K562 (cell line): Measurements from ENCODE around the gene PTPRG. TPM values are rescaled to one million over a fixed set of nuclear protein-coding genes. Genes with fewer than 3 reads are reported as not detected.

Experiments
- ATAC-seq: fragments of 200-7000 bp; cut with Tn5 transposase; 3 replicates; pipeline ENCODE4 v1.9.1; 2020; ENCODE audit warnings: moderate library complexity
- BruUV-seq: library from RNA; stranded (reverse); fragments of 400-500 nt; replicated peaks from 2 replicates; lab custom pipeline; 2021; lab: Mats Ljungman, UMichigan
- CTCF ChIA-PET: fragments of 300-600 bp; formaldehyde crosslinking; extraction: SDS; loops from one replicate; lab custom pipeline; 2021; ENCODE audit warnings: low intra/inter-chr PET ratio; lab: Yijun Ruan, JAX
- POLR2A ChIA-PET: fragments of 300-600, 350-650 bp; sonication (Branson Sonifier 250); formaldehyde crosslinking; extraction: SDS; loops from one replicate; lab custom pipeline; 2021; ENCODE audit warnings: antibody characterized with exemption, inconsistent platforms; lab: Yijun Ruan, JAX
- DNase-seq, 4 experiments: peaks; one replicate each; pipeline versions ENCODE4 v3.0.0 to v3.0.0-alpha.2; 2011 to 2018; ENCODE audit warnings: low spot score in 3 of 4, mixed read lengths in 3 of 4; ENCODE audit errors: extremely low read depth in 1 of 4
- FAIRE-seq: peaks from 2 replicates; lab custom pipeline; 2011; peaks lifted over from hg19 to GRCh38; lab: Jason Lieb, UNC
- H2AFZ ChIP-seq: 2 replicates; pipeline ENCODE4 v1.6.0; 2011; ENCODE audit warnings: low read depth, low read length, control low read depth, inconsistent platforms
- H3K27ac ChIP-seq: fragments of 200-600 bp; 3 replicates; pipeline ENCODE4 v1.8.0; 2011; ENCODE audit warnings: low read depth, mild to moderate bottlenecking, control low read depth, inconsistent platforms, low read length, moderate library complexity, mixed read lengths; ENCODE audit errors: extremely low read depth
- H3K27me3 ChIP-seq, 2 experiments: fragments of 300-600 bp in 1 of 2; 2 replicates in 1 of 2; 3 replicates in 1 of 2; pipeline versions ENCODE4 v1.6.0 to v1.8.0; 2011; ENCODE audit warnings: inconsistent platforms in 2 of 2, low read length in 2 of 2, mild to moderate bottlenecking in 1 of 2, mixed read lengths in 1 of 2, moderate library complexity in 1 of 2; ENCODE audit not compliant: control insufficient read depth in 2 of 2, insufficient read depth in 2 of 2
- H3K36me3 ChIP-seq: fragments of 300-600 bp; 3 replicates; pipeline ENCODE4 v1.8.0; 2011; ENCODE audit warnings: mild to moderate bottlenecking, low read length, inconsistent platforms; ENCODE audit not compliant: control insufficient read depth, insufficient read depth
- H3K4me1 ChIP-seq, 2 experiments: fragments of 200-600 bp in 1 of 2; replicated peaks in 1 of 2; 2 replicates in 1 of 2; 3 replicates in 1 of 2; pipeline versions ENCODE4 v1.5.1 to v1.8.0; 2011; ENCODE audit warnings: inconsistent platforms in 2 of 2, low read length in 2 of 2, mild to moderate bottlenecking in 1 of 2, mixed read lengths in 1 of 2, moderate library complexity in 1 of 2; ENCODE audit not compliant: control insufficient read depth in 2 of 2, insufficient read depth in 2 of 2
- H3K4me2 ChIP-seq: 2 replicates; pipeline ENCODE4 v1.6.1; 2011; ENCODE audit warnings: low read length, control low read depth, inconsistent platforms, mixed read lengths; ENCODE audit not compliant: insufficient read depth
- H3K4me3 ChIP-seq: fragments of 200-600 bp; sonication (generic), shearing (Covaris generic); 2 replicates; pipeline ENCODE4 v1.5.1; 2016; ENCODE audit warnings: control low read depth, inconsistent platforms
- H3K79me2 ChIP-seq: fragments of 200-600 bp; 3 replicates; pipeline ENCODE4 v1.8.0; 2011; ENCODE audit warnings: low read length, inconsistent platforms; ENCODE audit not compliant: control insufficient read depth, insufficient read depth
- H3K9ac ChIP-seq, 2 experiments: 2 replicates each; pipeline versions ENCODE4 v1.6.0 to v1.6.1; 2011; ENCODE audit warnings: low read depth in 2 of 2, low read length in 2 of 2, control low read depth in 1 of 2, inconsistent platforms in 1 of 2, mild to moderate bottlenecking in 1 of 2, mixed read lengths in 1 of 2; ENCODE audit not compliant: insufficient read depth in 1 of 2
- H3K9me1 ChIP-seq: one replicate; pipeline ENCODE4 v1.6.0; 2011; ENCODE audit warnings: inconsistent platforms, mild to moderate bottlenecking, low read length, moderate library complexity; ENCODE audit not compliant: control insufficient read depth, insufficient read depth
- H3K9me3 ChIP-seq: replicated peaks from 2 replicates; pipeline ENCODE4 v1.5.1; 2011; ENCODE audit warnings: low read depth, low read length, inconsistent platforms; ENCODE audit not compliant: control insufficient read depth, insufficient read depth
- H4K20me1 ChIP-seq: replicated peaks from 2 replicates; pipeline ENCODE4 v1.6.1; 2011; ENCODE audit warnings: low read length, inconsistent platforms, mixed read lengths; ENCODE audit not compliant: control insufficient read depth, insufficient read depth
- ARNT ChIP-seq, 2 experiments: fragments of 450-650 bp; IDR thresholded peaks; 2 replicates each; pipeline ENCODE4 v1.6.1; 2016; ENCODE audit warnings: mild to moderate bottlenecking in 1 of 2
- FOXJ3 ChIP-seq: sonication (generic); formaldehyde crosslinking; IDR thresholded peaks from 2 replicates; pipeline ENCODE4 v1.4.0; 2020; ENCODE audit warnings: mild to moderate bottlenecking, missing genetic modification reagents
- ILF3 ChIP-seq: fragments of 450-650 bp; IDR thresholded peaks from 2 replicates; pipeline ENCODE4 v1.6.1; 2018; ENCODE audit warnings: antibody characterized with exemption, mild to moderate bottlenecking, moderate library complexity, borderline replicate concordance
- NR2C1 ChIP-seq, 2 experiments: fragments of 450-650 bp; IDR thresholded peaks; 2 replicates each; pipeline ENCODE4 v1.6.1; 2017; ENCODE audit warnings: mild to moderate bottlenecking in 2 of 2, antibody characterized with exemption in 1 of 2, inconsistent platforms in 1 of 2, missing compliant biosample characterization in 1 of 2, missing genetic modification characterization in 1 of 2
- PBX2 ChIP-seq, 2 experiments: IDR thresholded peaks in 1 of 2; conservative IDR thresholded peaks in 1 of 2; 2 replicates each; pipeline ENCODE4 v1.6.1; 2016; ENCODE audit warnings: low read depth in 2 of 2, mild to moderate bottlenecking in 1 of 2, missing compliant biosample characterization in 1 of 2, missing genetic modification characterization in 1 of 2, moderate library complexity in 1 of 2
- PCBP2 ChIP-seq: fragments of 200-400 bp; formaldehyde crosslinking; IDR thresholded peaks from 2 replicates; pipeline ENCODE4 v1.6.1; 2018; ENCODE audit warnings: low read length, low read depth, mild to moderate bottlenecking, moderate library complexity; ENCODE audit not compliant: poor library complexity, severe bottlenecking
- SAFB2 ChIP-seq: fragments of 200-400 bp; formaldehyde crosslinking; IDR thresholded peaks from 2 replicates; pipeline ENCODE4 v1.6.1; 2018; ENCODE audit warnings: borderline replicate concordance, low read length, low read depth, moderate library complexity; ENCODE audit not compliant: severe bottlenecking
- YBX1 ChIP-seq: fragments of 450-650 bp; IDR thresholded peaks from 2 replicates; pipeline ENCODE4 v1.7.1; 2016; ENCODE audit warnings: mild to moderate bottlenecking
- ZC3H8 ChIP-seq: fragments of 450-650 bp; IDR thresholded peaks from 2 replicates; pipeline ENCODE4 v1.6.1; 2017
- ZNF165 ChIP-seq: fragments of 250-450 bp; sonication (Bioruptor Pico); IDR thresholded peaks from 2 replicates; pipeline ENCODE4 v1.4.0; 2020; ENCODE audit warnings: borderline replicate concordance
- WGBS: fragments of 100-300 bp; shearing (Covaris generic); methylation state at CpG from one replicate; pipeline ENCODE4 v1.1.6; 2016; ENCODE audit warnings: low coverage, mixed read lengths; ENCODE audit not compliant: insufficient coverage; ENCODE audit errors: missing lambda C conversion rate; 5-methylcytosine and 5-hydroxymethylcytosine counted together
- in situ Hi-C: fragments of 300-500 bp; cut with MboI; formaldehyde crosslinking; loops from 4 replicates; pipeline ENCODE4 v1.15.0; 2018; ENCODE audit warnings: inconsistent platforms, mixed read lengths
- intact Hi-C: fragments of 100-400 bp; cut with micrococcal nuclease; formaldehyde crosslinking; loops from 2 replicates; pipeline ENCODE4 v1.14.2; 2022
- polyA plus RNA-seq, 8 experiments: library from polyadenylated mRNA; depleted of rRNA in 4 of 8; stranded (reverse) in 5 of 8; unstranded in 3 of 8; fragments of >200 nt; fragmentation: Nextera tagmentation in 2 of 8; fragmentation: Illumina TruSeq in 1 of 8; extraction: Ambion mirVana in 2 of 8; extraction: Trizol in 1 of 8; gene quantifications; 2 replicates each; pipeline versions ENCODE4 v1.2.1 to v1.2.3, GENCODE V29; 2011 to 2014; ENCODE audit warnings: inconsistent platforms in 1 of 8, missing spikeins in 1 of 8
- total RNA-seq, 7 experiments: library from RNA; depleted of rRNA in 6 of 7; stranded (reverse); fragments of >200 nt in 6 of 7; fragmentation: Illumina TruSeq in 2 of 7; extraction: Trizol in 2 of 7; gene quantifications; 2 replicates each; pipeline versions ENCODE4 v1.2.1 to v1.2.3, GENCODE V29; 2011 to 2021; ENCODE audit warnings: low replicate concordance in 1 of 7
- TF ChIP-seq, protein P1 (sequence below), 2 experiments: IDR thresholded peaks; 2 replicates each; pipeline ENCODE4 v1.6.1; 2011; ENCODE audit warnings: borderline replicate concordance in 1 of 2, control low read depth in 1 of 2, low read depth in 1 of 2, low read length in 1 of 2, mild to moderate bottlenecking in 1 of 2, mixed read lengths in 1 of 2, moderate library complexity in 1 of 2; ENCODE audit not compliant: insufficient read depth in 1 of 2, insufficient read length in 1 of 2, poor library complexity in 1 of 2, severe bottlenecking in 1 of 2; ENCODE audit errors: extremely low read depth in 1 of 2

Gene PTPRG
- total and polyA plus RNA-seq, 9 of the 15 experiments (the other 6 are each of a cell fraction or from before 2014, with no cell fraction given), result 0.16 TPM; not detected in 8

GRCh38 chr3:61741551-61741950, 180.2 kb downstream of the PTPRG start:
- Histone ChIP-seq H2AFZ (no peak overlapping the region), H3K27me3 (no peaks in the 10 kb centered on the region), H3K4me2 (no peak overlapping the region), H3K9me1 (no peaks in the 10 kb centered on the region), H3K79me2 (no peaks in the 10 kb centered on the region), H3K36me3 (no peaks in the 10 kb centered on the region), H3K9me3 (no peaks in the 10 kb centered on the region), H3K9ac (no peak overlapping the region), H3K4me1 (no peaks in the 10 kb centered on the region), H3K4me3 (no peak overlapping the region), H4K20me1 (no peaks in the 10 kb centered on the region), H3K27ac (no peak overlapping the region)
- ChIA-PET CTCF (no interaction called here), POLR2A (no interaction called here)
- in situ Hi-C loops (no loop called here), intact Hi-C loops (no loop called here)
- no peak for DNase-seq
- whole genome bisulfite sequencing, result 0% methylated on average over 3 of the region's 3 CpGs
- BruUV-seq, result no TSS peak
- FAIRE-seq, result no peak
- TF ChIP-seq ILF3 (no peak), NR2C1 (IDR thresholded peaks at IDR 0.05) (no peak), NR2C1 (tag; IDR thresholded peaks at IDR 0.05) (no peak), ZNF165 (CRISPR knock-in tag) (no peak), ZC3H8 (no peak), PCBP2 (no peak), PBX2 (CRISPR knock-in tag; IDR thresholded peaks at IDR 0.05; ENCODE audit: low read depth) (no peak), PBX2 (tag; conservative IDR thresholded peaks at IDR 0.05; ENCODE audit: low read depth) (no peak), SAFB2 (no peak), FOXJ3 (no peak), YBX1 (no peak), ARNT (IDR thresholded peaks at IDR 0.05) (no peak)
- TF ChIP-seq, protein P1, sequence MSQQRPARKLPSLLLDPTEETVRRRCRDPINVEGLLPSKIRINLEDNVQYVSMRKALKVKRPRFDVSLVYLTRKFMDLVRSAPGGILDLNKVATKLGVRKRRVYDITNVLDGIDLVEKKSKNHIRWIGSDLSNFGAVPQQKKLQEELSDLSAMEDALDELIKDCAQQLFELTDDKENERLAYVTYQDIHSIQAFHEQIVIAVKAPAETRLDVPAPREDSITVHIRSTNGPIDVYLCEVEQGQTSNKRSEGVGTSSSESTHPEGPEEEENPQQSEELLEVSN (IDR thresholded peaks at IDR 0.05; ENCODE audit: borderline replicate concordance in 1 of 2, extremely low read depth in 1 of 2, insufficient read depth in 1 of 2, insufficient read length in 1 of 2, low read depth in 1 of 2, low read length in 1 of 2, poor library complexity in 1 of 2, severe bottlenecking in 1 of 2), result no peak
- no peak for ATAC-seq
